HG02884 (cell line): ENCODE measurements around the gene TPM1.

Source experiments
- ATAC-seq: cut with Tn5 transposase; IDR thresholded peaks from one replicate; pipeline ENCODE4 v1.9.1; 2021; ENCODE audit warnings: mild to moderate bottlenecking, moderate library complexity; ENCODE audit not compliant: unreplicated experiment

The TPM1 gene

DNA sequence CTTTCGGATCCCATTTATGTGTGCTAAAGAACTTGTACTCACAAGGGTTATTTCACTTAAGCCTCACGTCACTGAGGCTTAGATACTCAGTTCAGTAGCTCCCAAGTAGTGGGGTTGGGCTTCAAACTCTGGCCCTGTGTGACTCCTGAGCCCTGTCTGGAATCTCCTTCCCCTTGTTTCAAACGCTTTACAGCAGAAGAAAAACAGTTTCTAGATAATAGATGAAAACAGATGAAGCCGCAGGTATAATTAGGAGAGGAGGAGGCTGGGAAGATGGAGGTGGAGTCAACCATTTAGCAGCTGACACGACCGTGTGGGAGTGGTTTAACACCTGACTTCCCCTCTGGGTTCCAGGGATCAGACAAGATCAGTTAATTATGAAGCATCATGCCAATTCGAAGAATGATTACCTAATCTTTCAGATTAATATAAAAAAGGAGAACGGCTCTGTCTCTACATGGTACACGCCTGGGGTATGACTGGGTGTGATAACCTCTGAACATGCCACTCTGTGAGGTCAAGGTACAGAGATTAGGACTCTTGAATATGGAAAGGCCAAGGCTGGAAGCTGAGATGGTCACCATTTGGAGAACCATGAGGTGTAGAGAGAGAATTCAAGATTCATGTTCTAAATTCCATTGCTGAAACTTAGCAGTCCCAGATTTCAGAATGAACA, 31.1 kb downstream of the TPM1 start:
- no peak for ATAC-seq

GRCh38 chr15:63075015-63075983, 32.8 kb downstream of the TPM1 start:
- no peak for ATAC-seq

- ATAC-seq: no peak
These were observed 33.6 kb downstream of the TPM1 start for GRCh38 chr15:63075984-63076713.

- no peak for ATAC-seq
These were observed 34.1 kb downstream of the TPM1 start for GRCh38 chr15:63076714-63077046.

DNA sequence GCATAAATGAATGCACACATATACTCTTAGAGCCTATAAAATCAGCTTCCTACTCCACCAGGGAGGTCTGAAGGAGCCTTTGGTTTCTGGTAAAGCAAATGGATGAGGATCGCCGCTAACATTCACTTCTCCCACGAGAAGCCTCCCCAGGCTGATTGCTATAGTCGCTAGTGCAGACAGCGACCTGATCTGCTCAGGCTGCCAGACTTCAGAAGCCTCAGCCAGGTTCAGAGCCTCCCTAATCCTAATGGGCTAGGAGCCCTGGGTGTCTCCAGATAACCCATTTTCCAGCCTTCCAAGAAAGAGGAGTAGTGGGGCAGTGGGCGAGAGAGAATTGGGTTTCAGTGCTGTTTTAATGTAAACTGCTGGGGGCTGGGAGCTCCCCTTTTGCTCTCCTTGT, 35.4 kb downstream of the TPM1 start:
- no peak for ATAC-seq

DNA sequence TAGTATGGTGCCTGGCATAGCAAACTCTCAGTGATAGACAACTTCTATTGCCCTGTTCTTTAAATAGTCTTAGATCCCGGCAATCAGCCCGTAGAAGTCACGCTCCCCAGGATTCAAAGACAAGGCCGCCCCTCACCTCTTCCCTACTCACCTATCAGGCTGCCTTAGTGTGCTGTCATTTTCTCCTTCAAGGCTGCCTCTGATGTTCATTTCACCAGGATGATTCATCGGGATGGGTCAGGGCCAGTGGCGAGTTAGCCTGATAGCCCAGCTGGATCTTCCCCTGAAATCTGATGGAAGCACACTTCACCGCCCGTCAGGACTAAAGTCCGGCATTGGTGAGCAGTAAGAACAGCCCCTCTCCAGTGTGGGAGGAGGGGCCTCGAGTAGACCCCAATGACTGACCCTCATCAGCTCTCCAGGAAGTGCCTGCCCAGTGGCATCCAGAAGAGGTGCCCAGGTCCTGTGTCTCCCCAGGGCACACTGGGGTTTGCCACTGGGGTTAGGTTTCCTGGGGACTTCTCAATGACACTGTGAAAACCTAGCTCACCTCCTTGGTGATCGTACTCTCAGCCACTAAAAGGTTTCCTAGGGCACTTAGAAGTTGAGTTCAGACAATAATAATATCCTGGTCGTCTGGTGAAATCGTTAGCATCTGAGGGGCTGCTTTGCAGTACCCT, 37.5 kb downstream of the TPM1 start:
- ATAC-seq: no peak

GRCh38 chr15:63080634-63081250, 38.2 kb downstream of the TPM1 start:
- ATAC-seq: no peak

DNA sequence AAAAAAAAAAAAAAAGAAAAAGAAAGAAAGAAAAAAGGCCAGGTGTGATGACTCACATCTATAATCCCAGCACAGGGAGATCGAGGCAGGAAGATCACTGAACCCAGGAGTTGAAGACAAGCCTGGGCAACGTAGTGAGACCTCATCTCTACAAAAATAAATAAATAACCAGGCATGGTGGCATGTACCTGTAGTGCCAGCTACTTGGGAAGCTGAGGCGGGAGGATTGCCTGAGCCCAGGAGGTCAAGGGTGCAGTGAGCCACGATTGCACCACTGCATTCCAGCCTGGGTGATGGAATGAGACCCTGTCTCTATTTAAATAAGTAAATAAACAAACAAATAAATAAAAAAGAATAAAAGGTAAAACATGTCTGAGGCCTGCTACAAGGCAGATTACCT, 39.8 kb downstream of the TPM1 start:
- no peak for ATAC-seq

GRCh38 chr15:63083044-63083443, 40.5 kb downstream of the TPM1 start:
- no peak for ATAC-seq

DNA sequence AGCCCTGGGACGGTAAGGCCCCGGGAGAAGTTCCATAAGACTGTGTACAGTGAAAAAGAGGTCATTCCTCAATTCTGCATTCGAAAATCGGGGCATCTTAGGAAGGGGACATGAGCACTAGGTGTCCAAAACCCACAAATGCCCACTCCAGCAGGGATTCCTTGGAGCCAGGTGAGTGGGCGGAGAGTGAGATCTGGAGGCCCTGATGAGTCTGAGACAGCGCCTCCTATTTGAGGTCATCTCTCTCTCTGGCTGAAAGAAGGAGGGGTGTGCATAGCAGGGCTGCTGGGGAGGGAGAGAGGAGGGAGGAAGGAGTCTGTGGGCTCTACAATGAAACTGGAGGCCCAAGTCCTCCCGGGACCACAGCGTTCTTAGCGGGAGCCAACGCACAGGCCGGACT, 41.0 kb downstream of the TPM1 start:
- ATAC-seq: no peak

- no peak for ATAC-seq
These were observed 42.3 kb downstream of the TPM1 start for GRCh38 chr15:63084806-63085205.

DNA sequence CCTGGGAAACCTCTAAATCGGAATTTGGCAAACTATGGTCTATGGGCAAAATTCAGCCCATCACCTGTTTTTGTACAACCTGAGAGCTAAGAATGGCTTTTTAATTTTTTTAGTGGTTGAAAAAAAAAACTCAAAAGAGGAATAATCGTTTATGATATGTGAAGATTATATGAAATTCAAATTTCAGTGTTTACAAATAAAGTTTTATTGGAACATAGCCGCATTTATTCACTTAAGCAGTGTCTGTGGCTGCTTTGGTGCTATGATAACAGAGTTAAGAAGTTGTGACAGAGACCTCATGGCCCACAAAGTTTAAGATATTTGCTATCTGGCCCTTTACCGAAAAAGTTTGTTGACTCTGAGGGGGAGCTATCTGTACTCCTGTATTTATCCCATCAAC, 42.7 kb downstream of the TPM1 start:
- ATAC-seq: no peak

GRCh38 chr15:63086271-63086670, 43.7 kb downstream of the TPM1 start:
- no peak for ATAC-seq

GRCh38 chr15:63086947-63087346, 44.4 kb downstream of the TPM1 start:
- no peak for ATAC-seq

GRCh38 chr15:63088533-63089245, 46.1 kb downstream of the TPM1 start:
- no peak for ATAC-seq

DNA sequence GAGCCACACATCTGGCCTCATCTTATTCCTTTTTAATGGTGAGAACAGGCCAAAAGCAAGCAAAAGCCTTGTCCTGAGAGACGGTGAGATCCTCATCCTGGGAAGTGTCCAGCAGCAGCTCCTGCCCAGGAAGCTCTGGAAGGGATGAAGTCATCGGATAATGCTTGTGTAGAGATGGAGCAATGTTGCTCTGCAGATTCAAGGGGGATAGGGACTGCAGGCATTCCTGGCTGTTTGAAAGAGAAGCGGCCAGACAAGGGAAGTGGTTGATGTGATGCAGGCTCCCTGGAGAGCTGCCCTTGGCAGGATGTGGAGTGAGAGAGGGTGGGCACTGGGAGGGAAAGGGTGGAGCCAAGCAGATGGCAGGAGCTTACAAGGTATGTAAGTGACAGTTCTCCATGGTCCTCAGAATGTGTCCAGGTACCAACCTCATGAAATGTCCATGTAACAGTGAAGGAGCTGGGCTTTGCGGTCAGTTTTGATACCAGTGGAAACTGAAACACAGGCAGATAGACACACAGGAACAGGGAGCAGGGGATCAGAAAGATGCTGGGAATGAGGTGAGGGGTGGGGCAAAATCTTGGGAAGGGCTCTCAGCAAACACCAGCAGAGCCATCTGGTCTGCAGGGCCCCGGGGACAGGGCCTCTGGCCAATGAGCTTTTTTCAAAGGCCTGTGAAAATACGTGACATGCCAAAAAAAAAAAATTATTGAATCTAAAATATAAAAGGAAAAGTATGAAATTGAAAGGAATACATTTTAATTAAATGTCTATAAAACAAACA, 46.9 kb downstream of the TPM1 start:
- no peak for ATAC-seq

DNA sequence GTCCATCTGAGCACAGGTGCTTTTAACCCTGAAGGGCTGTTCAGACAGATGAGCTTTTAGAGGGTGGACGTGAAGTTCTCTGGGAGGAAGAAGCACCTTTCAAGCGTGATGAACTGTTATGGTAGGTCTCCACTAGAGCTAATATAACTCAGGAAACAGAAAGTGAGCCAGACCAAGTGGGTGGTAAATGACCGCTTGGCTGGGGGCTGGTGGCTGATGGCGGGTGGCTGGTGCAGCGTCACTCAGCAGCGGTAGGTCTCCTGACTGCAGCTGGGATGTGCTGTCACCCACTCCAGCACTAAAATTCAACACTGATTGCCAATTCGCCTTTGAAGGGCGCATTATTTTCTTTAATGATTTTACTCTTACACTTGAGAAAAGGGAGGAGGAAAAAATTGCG, 47.9 kb downstream of the TPM1 start:
- ATAC-seq: no peak

DNA sequence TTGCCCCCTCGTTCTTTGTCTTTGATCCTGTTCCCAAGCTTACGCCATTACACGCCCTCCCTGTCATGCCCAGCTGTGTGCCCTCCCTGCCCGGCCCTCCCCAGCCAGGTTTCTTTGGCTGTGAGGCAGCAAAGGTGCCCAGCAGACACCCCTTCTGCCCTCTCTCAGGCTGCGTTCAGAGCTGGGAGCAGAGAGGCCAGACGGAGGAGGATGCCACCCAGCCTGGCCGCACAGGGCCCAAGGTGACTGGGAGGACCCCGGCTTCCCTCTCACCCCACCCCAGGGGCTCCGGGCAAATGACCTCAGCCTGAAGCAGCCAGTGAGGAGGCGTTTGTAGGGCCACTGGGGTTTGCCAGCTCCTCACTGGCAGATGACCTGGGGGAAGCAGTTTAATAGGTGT, 48.3 kb downstream of the TPM1 start:
- no peak for ATAC-seq
